HG03135 (cell line): ENCODE results near the gene ITGAD.

Experiments used
- ATAC-seq: cut with Tn5 transposase; IDR thresholded peaks from one replicate; pipeline ENCODE4 v1.9.1; 2021; ENCODE audit warnings: mild to moderate bottlenecking, moderate library complexity; ENCODE audit not compliant: unreplicated experiment

Gene ITGAD

GRCh38 chr16:31473264-31473984 is 80.3 kb downstream of the ITGAD start:
- no peak for ATAC-seq

GRCh38 chr16:31474173-31474714 is 81.1 kb downstream of the ITGAD start:
- no peak for ATAC-seq

- ATAC-seq = no peak
These were observed 81.9 kb downstream of the ITGAD start for GRCh38 chr16:31474773-31475738.

GRCh38 chr16:31475946-31476302 is 82.8 kb downstream of the ITGAD start:
- no peak for ATAC-seq
